ENCODE results near the gene CYP46A1. TPM values are rescaled to one million over a fixed set of nuclear protein-coding genes. Genes with fewer than 3 reads are reported as not detected.

CYP46A1 gene
- total and polyA plus RNA-seq, 7 experiments from 2014 or later: 0.02 to 0.34 (median 0.23) TPM; not detected in 1

DNA sequence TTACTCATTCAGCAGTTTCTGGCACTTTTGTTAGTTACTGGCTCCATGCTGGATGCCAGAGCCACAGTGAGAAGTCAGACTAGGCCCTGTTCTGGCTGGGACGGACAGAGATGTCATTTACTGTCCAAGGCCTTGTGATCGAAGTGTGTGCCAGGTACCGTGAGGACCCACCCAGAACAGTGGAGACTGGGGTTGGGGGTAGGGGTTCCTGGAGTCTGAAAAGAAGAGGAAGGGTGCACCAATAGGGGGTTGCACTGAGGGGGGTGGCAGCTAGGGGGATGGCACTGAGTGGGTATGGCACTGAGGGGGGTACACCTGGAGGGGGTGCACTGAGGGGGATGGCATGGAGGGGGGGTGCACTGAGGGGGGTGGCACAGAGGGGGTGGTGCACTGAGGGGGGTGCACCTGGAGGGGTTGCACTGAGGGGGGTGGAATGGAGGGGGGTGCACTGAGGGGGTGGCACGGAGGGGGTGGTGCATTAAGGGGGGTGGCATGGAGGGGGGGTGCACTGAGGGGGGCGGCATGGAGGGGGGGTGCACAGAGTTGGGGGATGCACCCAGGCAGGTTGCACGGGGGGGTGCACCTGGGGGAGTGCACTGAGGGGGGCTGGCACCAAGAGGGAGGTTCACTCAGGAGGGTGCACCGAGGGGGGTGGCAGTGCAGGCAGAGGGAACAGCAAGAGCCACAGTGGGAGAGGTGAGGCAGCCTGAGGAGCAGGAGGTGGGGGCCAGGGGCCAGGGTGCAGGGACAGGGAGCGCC, 10.6 kb upstream of the CYP46A1 start:
- Mint-ChIP-seq H3K4me3 (no peak overlapping the region), H3K27ac (peak overlapping the region in 1 of 9 donors; percentile 91), H3K4me1 (peaks cover 0 to 8% (median 0%) of the 10 kb centered on the region in 7 donors), H3K27me3 (peaks cover 0 to 8% (median 0%) of the 10 kb centered on the region in 5 donors), H3K36me3 (peaks cover 0 to 3% (median 0%) of the 10 kb centered on the region in 5 donors), H3K9me3 (peaks cover 0 to 10% (median 1%) of the 10 kb centered on the region in 11 donors)
- no peak overlapping the region for H3K27ac ChIP-seq (ENCODE audit: low read depth, low read length)
- ATAC-seq (no peak), DNase-seq (no peak)
- H3K4me1 ChIP-seq (ENCODE audit: control insufficient read depth in 2 of 2, insufficient read depth in 2 of 2, low read length in 2 of 2): peaks cover 0 to 10% of the 10 kb centered on the region in 2 donors
- intact Hi-C loops (cut with micrococcal nuclease): no loop called here
- no peak overlapping the region for H3K4me3 ChIP-seq (ENCODE audit: low read length)
- CTCF ChIA-PET: no interaction called here
- peaks cover 0 to 8% (median 0%) of the 10 kb centered on the region in 3 experiments for H3K9me3 ChIP-seq (ENCODE audit: control insufficient read depth in 2 of 3, low read length in 3 of 3)
- POLR2A ChIA-PET: no interaction called here
- H3K27me3 ChIP-seq (ENCODE audit: control insufficient read depth in 2 of 2, insufficient read depth in 2 of 2, low read length in 2 of 2): no peaks in the 10 kb centered on the region
- H3K36me3 ChIP-seq (ENCODE audit: control insufficient read depth in 2 of 3, insufficient read depth in 3 of 3, low read length in 3 of 3): no peaks in the 10 kb centered on the region

DNA sequence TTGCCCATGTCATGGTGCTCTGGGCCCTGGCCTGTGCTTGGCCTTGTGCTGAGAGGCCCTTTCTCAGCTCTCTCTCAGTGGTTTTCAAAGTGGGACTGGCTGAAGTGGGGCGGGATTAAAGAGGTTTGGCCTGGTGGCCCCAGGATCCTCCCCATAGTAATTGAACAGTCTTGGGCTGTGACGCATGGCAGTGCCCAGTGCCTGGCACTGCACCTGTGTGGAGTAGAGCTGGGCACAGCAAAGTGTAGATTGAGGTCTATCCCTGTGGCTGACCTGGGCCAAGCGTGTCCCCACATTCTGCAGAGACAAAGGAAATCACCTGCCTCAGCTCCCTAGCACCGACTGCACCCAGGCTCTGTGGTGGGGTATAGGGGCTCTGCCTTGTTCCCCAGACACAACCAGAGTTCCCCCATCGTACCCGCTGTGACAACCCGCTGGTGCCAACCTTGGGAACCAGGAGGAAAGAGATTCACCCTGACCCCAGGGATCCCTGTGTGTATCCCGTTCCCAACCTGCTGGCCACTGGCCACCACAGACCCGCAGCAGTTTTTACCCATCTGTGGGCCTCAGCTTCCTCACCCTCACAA, 9.9 kb upstream of the CYP46A1 start:
- Mint-ChIP-seq H3K4me3 (no peak overlapping the region), H3K27ac (no peak overlapping the region), H3K4me1 (peaks cover 0 to 8% (median 0%) of the 10 kb centered on the region in 7 donors), H3K9me3 (peaks cover 0 to 14% (median 2%) of the 10 kb centered on the region in 11 donors), H3K36me3 (peaks cover 0 to 10% (median 0%) of the 10 kb centered on the region in 5 donors), H3K27me3 (peaks cover 0 to 8% (median 0%) of the 10 kb centered on the region in 5 donors)
- Histone ChIP-seq H3K4me1 (ENCODE audit: control insufficient read depth in 2 of 2, insufficient read depth in 2 of 2, low read length in 2 of 2) (peaks cover 0 to 10% of the 10 kb centered on the region in 2 donors), H3K27me3 (ENCODE audit: control insufficient read depth in 2 of 2, insufficient read depth in 2 of 2, low read length in 2 of 2) (no peaks in the 10 kb centered on the region), H3K4me3 (ENCODE audit: low read length) (no peak overlapping the region), H3K27ac (ENCODE audit: low read depth, low read length) (no peak overlapping the region), H3K36me3 (ENCODE audit: control insufficient read depth in 2 of 3, insufficient read depth in 3 of 3, low read length in 3 of 3) (no peaks in the 10 kb centered on the region), H3K9me3 (ENCODE audit: control insufficient read depth in 2 of 3, low read length in 3 of 3) (peaks cover 0 to 8% (median 0%) of the 10 kb centered on the region in 3 experiments)
- DNase-seq: no peak
- ATAC-seq: no peak
- CTCF ChIA-PET: no interaction called here
- intact Hi-C loops (cut with micrococcal nuclease): no loop called here
- POLR2A ChIA-PET: no interaction called here

GRCh38 chr14:99674776-99675381, 9.2 kb upstream of the CYP46A1 start:
- Mint-ChIP-seq H3K4me1 (peaks cover 0 to 8% (median 0%) of the 10 kb centered on the region in 7 donors), H3K9me3 (peaks cover 0 to 16% (median 2%) of the 10 kb centered on the region in 11 donors), H3K36me3 (peaks cover 0 to 11% (median 0%) of the 10 kb centered on the region in 5 donors), H3K4me3 (no peak overlapping the region), H3K27me3 (peaks cover 0 to 8% (median 0%) of the 10 kb centered on the region in 5 donors), H3K27ac (no peak overlapping the region)
- Histone ChIP-seq H3K27ac (ENCODE audit: low read depth, low read length) (no peak overlapping the region), H3K36me3 (ENCODE audit: control insufficient read depth in 2 of 3, insufficient read depth in 3 of 3, low read length in 3 of 3) (no peaks in the 10 kb centered on the region), H3K4me1 (ENCODE audit: control insufficient read depth in 2 of 2, insufficient read depth in 2 of 2, low read length in 2 of 2) (peaks cover 0 to 10% of the 10 kb centered on the region in 2 donors), H3K4me3 (ENCODE audit: low read length) (no peak overlapping the region), H3K9me3 (ENCODE audit: control insufficient read depth in 2 of 3, low read length in 3 of 3) (peaks cover 0 to 8% (median 0%) of the 10 kb centered on the region in 3 experiments), H3K27me3 (ENCODE audit: control insufficient read depth in 2 of 2, insufficient read depth in 2 of 2, low read length in 2 of 2) (no peaks in the 10 kb centered on the region)
- DNase-seq: no peak
- intact Hi-C loops (cut with micrococcal nuclease): no loop called here
- ATAC-seq: no peak
- POLR2A ChIA-PET: no interaction called here
- CTCF ChIA-PET: no interaction called here

- CTCF ChIA-PET: no interaction called here
- no peak overlapping the region for H3K4me3 ChIP-seq (ENCODE audit: low read length)
- H3K27me3 ChIP-seq (ENCODE audit: control insufficient read depth in 2 of 2, insufficient read depth in 2 of 2, low read length in 2 of 2): no peaks in the 10 kb centered on the region
- no peaks in the 10 kb centered on the region for H3K36me3 ChIP-seq (ENCODE audit: control insufficient read depth in 2 of 3, insufficient read depth in 3 of 3, low read length in 3 of 3)
- POLR2A ChIA-PET: no interaction called here
- peaks cover 0 to 8% (median 0%) of the 10 kb centered on the region in 3 experiments for H3K9me3 ChIP-seq (ENCODE audit: control insufficient read depth in 2 of 3, low read length in 3 of 3)
- no peak overlapping the region for H3K27ac Mint-ChIP-seq
- ATAC-seq: no peak
- H3K9me3 Mint-ChIP-seq: peaks cover 0 to 16% (median 2%) of the 10 kb centered on the region in 11 donors
- no peak overlapping the region for H3K27ac ChIP-seq (ENCODE audit: low read depth, low read length)
- peaks cover 0 to 11% (median 0%) of the 10 kb centered on the region in 5 donors for H3K36me3 Mint-ChIP-seq
- intact Hi-C loops (cut with micrococcal nuclease): no loop called here
- peaks cover 0 to 5% (median 0%) of the 10 kb centered on the region in 5 donors for H3K27me3 Mint-ChIP-seq
- H3K4me1 ChIP-seq (ENCODE audit: control insufficient read depth in 2 of 2, insufficient read depth in 2 of 2, low read length in 2 of 2): peaks cover 0 to 10% of the 10 kb centered on the region in 2 donors
- DNase-seq: no peak
- H3K4me1 Mint-ChIP-seq: peaks cover 0 to 8% (median 0%) of the 10 kb centered on the region in 7 donors
- no peak overlapping the region for H3K4me3 Mint-ChIP-seq
Measured at GRCh38 chr14:99675382-99675835, 8.7 kb upstream of the CYP46A1 start.

DNA sequence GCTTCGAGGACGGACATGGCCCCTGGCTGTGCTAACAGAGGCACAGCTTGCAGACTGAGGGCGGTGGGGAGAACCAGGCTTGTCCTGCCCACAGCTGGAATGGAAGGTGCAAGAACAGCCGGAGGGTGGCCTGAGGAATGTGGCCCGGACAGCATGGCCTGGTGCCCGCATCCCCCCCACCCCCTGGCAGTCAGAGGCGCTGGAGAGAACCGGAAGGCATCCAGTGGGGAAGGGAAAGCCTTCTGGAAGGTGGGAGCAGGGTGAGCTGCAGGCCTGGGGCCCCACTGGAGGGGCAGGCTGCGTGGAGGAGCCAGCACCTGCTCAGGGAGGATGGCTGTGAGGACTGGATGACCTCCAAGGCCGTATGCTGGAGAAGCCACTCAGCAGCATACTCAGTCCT, 8.1 kb upstream of the CYP46A1 start:
- H3K27ac Mint-ChIP-seq: no peak overlapping the region
- Histone ChIP-seq H3K27me3 (ENCODE audit: control insufficient read depth in 2 of 2, insufficient read depth in 2 of 2, low read length in 2 of 2) (no peaks in the 10 kb centered on the region), H3K4me1 (ENCODE audit: control insufficient read depth in 2 of 2, insufficient read depth in 2 of 2, low read length in 2 of 2) (peaks cover 0 to 10% of the 10 kb centered on the region in 2 donors), H3K4me3 (ENCODE audit: low read length) (no peak overlapping the region), H3K36me3 (ENCODE audit: control insufficient read depth in 2 of 3, insufficient read depth in 3 of 3, low read length in 3 of 3) (no peaks in the 10 kb centered on the region), H3K27ac (ENCODE audit: low read depth, low read length) (no peak overlapping the region), H3K9me3 (ENCODE audit: control insufficient read depth in 2 of 3, low read length in 3 of 3) (peaks cover 0 to 8% (median 0%) of the 10 kb centered on the region in 3 experiments)
- CTCF ChIA-PET: no interaction called here
- H3K4me3 Mint-ChIP-seq: no peak overlapping the region
- peaks cover 0 to 11% (median 0%) of the 10 kb centered on the region in 5 donors for H3K36me3 Mint-ChIP-seq
- intact Hi-C loops (cut with micrococcal nuclease): no loop called here
- peaks cover 0 to 4% (median 0%) of the 10 kb centered on the region in 5 donors for H3K27me3 Mint-ChIP-seq
- ATAC-seq (no peak), DNase-seq (no peak)
- POLR2A ChIA-PET: no interaction called here
- H3K9me3 Mint-ChIP-seq: peaks cover 0 to 16% (median 2%) of the 10 kb centered on the region in 11 donors
- H3K4me1 Mint-ChIP-seq: peaks cover 0 to 8% (median 0%) of the 10 kb centered on the region in 7 donors

DNA sequence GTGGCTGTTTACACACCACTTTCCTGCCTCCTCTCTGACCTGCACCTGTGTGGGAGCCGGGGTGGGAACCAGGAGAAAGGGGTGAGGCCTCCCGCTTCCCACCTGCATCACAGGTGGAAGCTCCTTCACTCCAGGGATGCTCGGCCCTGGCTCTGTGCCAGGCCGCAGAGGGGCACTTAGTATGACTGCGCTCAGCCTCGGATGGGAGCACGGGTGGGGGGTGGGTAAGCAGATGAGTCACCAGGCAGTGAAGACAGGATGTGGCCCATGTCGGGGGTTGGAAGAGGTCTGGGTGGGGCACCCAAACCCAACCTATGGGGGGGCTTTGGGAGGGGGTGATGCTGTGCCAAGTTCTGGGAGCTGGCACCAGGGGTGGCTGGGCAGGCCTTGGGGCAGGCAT, 7.4 kb upstream of the CYP46A1 start:
- H3K27ac Mint-ChIP-seq: no peak overlapping the region
- H3K27me3 Mint-ChIP-seq: peaks cover 0 to 1% (median 0%) of the 10 kb centered on the region in 5 donors
- peaks cover 0 to 11% (median 0%) of the 10 kb centered on the region in 5 donors for H3K36me3 Mint-ChIP-seq
- H3K9me3 Mint-ChIP-seq: peaks cover 0 to 16% (median 2%) of the 10 kb centered on the region in 11 donors
- DNase-seq (no peak), ATAC-seq (no peak)
- Histone ChIP-seq H3K9me3 (ENCODE audit: control insufficient read depth in 2 of 3, low read length in 3 of 3) (peaks cover 0 to 8% (median 0%) of the 10 kb centered on the region in 3 experiments), H3K36me3 (ENCODE audit: control insufficient read depth in 2 of 3, insufficient read depth in 3 of 3, low read length in 3 of 3) (no peaks in the 10 kb centered on the region), H3K4me1 (ENCODE audit: control insufficient read depth in 2 of 2, insufficient read depth in 2 of 2, low read length in 2 of 2) (peaks cover 0 to 10% of the 10 kb centered on the region in 2 donors), H3K27ac (ENCODE audit: low read depth, low read length) (no peak overlapping the region), H3K27me3 (ENCODE audit: control insufficient read depth in 2 of 2, insufficient read depth in 2 of 2, low read length in 2 of 2) (no peaks in the 10 kb centered on the region), H3K4me3 (ENCODE audit: low read length) (no peak overlapping the region)
- H3K4me1 Mint-ChIP-seq: peaks cover 0 to 8% (median 0%) of the 10 kb centered on the region in 7 donors
- ChIA-PET POLR2A (interaction anchor here (0.5 kb wide), 1 partner anchor 100 kb away, joined by 3 read pairs; no protein-coding TSS in a partner anchor), CTCF (interaction anchor here (0.9 kb wide), 1 partner anchor 12 kb away, joined by 3 read pairs; no protein-coding TSS in a partner anchor)
- intact Hi-C loops (cut with micrococcal nuclease): no loop called here
- no peak overlapping the region for H3K4me3 Mint-ChIP-seq

All from naive thymus-derived CD4-positive, alpha-beta T cell (primary cell).